SK-MEL-5 (cell line): ENCODE data around the gene PTPRG. TPM values are rescaled to one million over a fixed set of nuclear protein-coding genes. Genes with fewer than 3 reads are reported as not detected.

Experiments used
- DNase-seq: peaks from one replicate; pipeline ENCODE4 v3.0.0-alpha.2; 2016; ENCODE audit warnings: low read depth, low spot score
- in situ Hi-C: cut with HindIII; loops from 2 replicates; pipeline ENCODE4 v1.10.0; 2016; ENCODE audit warnings: low sequenced_read_pairs, high pct_unique_total_duplicates, low pct_unique_long_range_greater_than_20kb
- total RNA-seq: library from RNA; depleted of rRNA; stranded (reverse); fragments of >200 nt; shearing (Covaris generic); gene quantifications from 2 replicates; pipeline ENCODE4 v1.2.3, GENCODE V29; 2014

Gene PTPRG
- total RNA-seq, 1 experiment from 2014 or later = 35.3 TPM

DNA sequence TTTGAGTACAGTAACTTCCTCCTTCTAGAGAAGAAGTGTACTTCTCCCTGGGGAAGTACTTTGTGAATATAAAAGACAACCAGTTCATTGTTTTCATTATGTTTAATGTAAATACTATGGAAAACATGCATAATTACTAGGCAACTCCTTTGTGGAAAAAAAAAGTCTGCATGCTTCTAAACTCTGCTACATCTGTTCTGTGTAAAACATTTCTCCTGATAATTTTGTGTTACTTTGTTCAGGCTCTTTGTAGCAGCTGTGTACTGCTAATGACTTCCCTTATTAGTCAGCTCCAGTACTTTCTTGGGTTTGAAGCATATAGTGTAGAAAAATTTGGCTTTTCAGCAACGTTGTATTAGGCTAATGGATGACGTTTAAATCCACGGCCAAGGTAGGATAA lies 700.4 kb downstream of the PTPRG start:
- no peak for DNase-seq
- in situ Hi-C loops = no loop called here

DNA sequence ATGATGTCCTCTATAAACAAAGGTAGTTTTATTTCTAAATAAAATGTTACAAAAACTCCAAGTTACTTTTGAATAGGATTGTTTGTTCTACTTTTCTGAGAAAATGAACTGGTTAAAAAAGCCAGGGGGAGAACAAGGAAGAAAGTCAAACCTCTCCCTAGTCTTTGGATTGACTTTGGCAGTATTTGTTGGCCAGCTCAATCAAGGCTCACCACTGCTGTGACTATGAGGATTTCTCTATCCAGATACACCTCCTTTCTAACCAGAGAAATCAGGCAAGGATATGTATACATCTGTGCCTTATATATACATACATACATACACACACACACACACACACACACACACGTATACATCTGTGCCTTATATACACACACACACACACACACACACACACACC lies 704.2 kb downstream of the PTPRG start:
- in situ Hi-C loops = no loop called here
- no peak for DNase-seq

DNA sequence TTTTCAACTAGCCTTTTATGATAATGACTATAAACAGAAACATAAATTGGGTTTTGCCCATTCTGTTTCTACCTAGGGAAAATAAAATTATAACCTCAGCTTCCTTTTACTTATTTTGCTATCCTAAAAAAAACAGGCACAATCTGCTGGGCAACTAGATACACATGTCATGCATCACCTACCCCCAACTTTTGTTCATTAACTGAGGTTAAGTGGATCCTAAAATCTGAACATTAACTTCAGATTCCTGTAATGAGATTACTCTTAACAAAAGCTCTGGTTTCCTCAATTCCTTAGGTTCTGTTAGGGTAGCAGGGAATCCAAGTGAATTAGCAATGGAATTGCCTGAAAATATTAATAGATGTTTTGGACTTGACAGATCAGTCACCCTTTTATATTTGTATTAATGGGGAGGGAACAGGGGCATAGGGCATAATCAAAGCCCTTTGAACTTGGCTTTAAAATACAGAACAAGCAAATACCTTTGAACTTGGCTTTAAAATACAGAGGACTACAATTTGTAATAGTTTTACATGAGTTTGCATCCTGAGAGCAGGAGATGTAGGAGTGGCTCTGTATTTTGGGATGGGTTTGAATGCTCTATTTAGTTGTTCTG lies 705.4 kb downstream of the PTPRG start:
- no peak for DNase-seq
- in situ Hi-C loops = no loop called here

DNA sequence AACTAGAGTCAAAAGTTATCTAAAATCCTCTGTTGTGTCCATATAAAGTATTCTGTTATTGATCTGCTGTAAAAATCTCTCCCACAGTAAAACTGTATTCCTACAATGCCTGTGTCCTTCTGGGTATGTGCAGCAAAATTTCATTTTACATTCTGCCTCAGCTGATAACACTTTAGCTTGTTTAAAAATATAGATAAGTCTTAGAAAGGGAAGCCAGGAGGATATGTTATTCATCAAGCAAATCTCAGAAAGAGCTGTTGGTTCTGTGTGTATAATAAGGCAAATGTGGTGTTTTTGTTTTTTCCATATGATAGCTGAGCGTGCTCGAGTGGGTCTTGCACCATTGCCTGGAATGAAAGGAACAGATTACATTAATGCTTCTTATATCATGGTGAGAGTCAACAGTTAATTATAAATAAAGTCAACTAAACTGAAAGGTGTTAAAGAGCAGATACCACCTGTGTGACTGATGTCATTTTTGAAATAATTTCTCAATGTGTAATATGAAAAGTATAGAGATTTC lies 715.3 kb downstream of the PTPRG start:
- DNase-seq = no peak
- in situ Hi-C loops = no loop called here

DNA sequence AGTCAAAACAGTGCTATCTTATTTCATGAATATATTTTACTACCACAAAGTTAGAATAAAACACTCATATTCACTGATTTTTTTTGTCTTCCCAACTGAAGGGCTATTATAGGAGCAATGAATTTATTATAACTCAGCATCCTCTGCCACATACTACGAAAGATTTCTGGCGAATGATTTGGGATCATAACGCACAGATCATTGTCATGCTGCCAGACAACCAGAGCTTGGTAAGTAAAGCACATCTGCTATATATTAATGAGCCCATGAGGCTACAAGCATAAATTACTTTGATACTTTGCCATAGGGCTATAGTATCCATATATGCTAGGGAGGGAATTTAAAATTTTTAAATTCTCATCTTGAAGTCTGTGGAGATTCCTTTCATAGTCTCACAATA lies 716.1 kb downstream of the PTPRG start:
- in situ Hi-C loops = no loop called here
- no peak for DNase-seq

DNA sequence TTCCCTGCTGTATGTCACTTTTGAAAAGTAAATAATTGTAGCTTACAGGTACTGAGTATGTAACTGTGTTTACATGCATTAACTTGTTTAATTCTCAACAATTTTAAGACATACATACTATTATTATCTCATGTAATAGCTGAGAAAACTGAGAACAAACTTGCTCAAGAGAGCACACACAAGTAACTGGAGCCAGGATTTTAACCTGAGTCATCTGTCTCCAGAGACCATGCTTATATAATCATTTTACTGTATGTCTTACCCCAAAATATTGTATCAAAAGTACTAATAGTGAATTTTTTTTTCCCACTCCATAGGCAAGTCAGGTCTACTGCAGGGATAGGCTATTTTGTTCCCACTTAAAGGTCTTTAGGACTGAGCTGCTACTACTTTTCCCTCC lies 716.6 kb downstream of the PTPRG start:
- in situ Hi-C loops = no loop called here
- DNase-seq = no peak

DNA sequence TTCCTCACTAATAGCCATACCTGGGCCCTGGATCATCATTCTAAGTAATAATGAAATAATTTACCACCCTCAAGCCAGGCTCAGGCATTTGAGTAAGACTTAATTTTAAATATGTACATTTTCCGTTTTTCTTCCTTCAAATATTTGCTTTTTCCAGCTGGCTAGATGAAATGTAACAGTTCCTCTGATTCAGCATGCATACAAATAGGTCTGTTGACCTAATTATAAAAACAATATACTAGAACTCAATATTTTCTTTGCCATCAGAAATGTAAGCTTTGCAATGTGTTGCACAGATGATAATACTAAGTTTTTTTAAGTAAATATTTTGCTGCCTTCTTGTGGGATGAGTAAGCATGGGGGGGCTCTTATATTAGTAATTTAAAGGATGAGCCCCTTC lies 720.4 kb downstream of the PTPRG start:
- no peak for DNase-seq
- in situ Hi-C loops = no loop called here

DNA sequence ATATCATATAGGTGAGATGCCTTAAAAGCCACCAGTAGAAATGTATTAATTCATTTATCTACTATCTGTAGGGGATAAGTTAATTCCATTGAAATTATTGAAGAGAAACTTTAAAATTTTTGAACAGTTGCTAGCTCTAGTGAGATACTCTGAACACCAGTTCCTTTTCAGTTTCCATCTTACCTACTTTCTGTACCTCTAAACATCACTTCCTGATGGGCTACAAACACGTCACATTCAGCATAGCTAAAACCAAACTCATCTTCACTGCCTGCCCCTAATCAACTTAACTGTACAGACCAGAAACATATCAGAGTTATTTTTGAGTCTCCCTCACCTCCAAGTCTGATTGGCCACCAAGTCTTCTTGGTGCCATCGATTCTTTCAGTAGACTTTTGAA lies 723.1 kb downstream of the PTPRG start:
- in situ Hi-C loops = no loop called here
- no peak for DNase-seq

DNA sequence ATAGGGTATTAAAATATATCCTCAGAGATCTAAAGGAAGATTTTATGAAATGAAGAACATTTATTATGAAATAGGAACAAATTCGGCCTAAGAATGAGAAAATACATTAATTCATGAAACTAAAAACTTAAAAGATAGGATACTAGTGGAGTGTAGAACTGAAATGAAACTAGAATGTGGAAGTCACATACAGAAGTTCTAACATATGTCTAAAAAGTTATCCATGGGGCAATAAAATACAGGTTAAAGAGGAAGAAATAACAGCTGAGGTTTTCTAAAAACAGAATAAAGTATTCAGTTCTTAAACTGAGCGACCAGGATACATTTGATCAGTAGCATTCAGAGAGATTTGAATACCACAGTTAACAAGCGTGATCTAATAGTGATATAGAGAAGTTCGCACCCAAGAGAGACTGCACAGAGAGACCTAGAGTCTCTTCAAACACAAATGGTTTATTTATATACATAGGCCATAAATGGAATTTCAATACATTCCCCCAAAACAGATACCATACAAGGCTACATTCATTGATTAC lies 726.1 kb downstream of the PTPRG start:
- DNase-seq = no peak
- in situ Hi-C loops = no loop called here

DNA sequence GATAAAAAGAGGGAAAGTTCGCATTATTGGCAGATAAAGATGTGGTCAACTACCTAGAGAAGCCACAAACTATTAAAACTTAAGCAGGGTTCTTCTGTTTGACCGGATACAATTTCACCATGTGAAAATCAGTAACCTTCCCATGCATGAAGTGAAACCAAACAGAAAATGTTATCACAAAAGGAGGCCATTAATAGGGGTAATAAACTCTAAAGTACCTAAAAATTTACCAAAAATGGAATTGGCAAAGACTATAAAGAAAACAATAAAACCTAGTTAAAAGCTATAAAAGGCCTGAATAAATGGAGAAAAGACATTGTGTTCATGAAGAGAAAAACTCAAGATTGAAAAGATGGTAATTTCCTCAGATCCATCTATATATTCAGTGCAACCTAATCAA lies 728.6 kb downstream of the PTPRG start:
- DNase-seq = no peak
- in situ Hi-C loops = no loop called here

DNA sequence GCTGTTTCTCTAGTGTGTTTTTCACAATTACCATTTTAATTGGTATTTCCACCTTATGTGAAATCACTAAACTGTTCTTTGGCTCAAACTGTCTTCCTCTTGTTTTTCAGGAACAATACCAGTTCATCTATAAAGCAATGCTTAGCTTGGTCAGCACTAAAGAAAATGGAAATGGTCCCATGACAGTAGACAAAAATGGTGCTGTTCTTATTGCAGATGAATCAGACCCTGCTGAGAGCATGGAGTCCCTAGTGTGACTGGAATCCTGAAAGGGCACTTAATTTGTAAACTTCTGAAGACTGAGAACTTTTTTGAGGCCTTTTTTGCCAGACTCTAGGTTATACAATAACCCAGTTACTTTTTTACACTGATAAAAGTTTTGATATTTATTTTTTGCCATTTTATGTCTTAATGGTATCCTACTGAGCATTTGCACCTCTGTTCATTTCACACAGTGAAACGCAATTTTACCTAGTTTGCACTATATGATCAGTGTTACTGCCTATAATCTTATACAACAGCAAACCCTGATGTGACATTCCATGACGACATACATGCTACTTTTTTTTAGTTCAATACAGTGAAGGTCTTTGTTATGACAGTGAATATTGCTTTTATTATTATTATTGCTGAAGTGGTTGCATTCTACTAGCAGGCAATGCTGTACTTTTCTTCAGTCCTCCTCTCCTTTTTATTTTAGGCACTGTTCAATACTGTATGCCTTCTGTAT lies 731.8 kb downstream of the PTPRG start:
- in situ Hi-C loops = no loop called here
- peak; percentile 78 for DNase-seq

DNA sequence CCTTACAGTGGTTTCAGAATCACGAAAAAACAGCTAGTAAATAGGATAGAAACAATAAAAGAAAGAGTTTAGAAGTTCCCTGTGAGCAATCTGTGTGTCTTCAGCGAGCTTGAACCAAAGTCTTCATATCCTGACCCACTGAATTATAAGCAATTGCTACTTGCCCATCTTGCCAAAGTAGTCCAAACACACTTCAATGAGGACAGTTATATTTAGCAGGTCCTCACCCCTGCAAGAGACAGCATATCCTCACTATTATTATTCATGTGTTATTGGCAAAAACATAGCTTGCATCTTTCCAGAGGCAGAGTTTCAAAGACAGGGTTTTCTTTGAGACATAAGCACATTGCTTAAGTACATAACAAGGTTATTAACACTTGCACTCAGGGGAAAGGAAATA lies 734.2 kb downstream of the PTPRG start:
- in situ Hi-C loops = no loop called here
- DNase-seq = no peak

DNA sequence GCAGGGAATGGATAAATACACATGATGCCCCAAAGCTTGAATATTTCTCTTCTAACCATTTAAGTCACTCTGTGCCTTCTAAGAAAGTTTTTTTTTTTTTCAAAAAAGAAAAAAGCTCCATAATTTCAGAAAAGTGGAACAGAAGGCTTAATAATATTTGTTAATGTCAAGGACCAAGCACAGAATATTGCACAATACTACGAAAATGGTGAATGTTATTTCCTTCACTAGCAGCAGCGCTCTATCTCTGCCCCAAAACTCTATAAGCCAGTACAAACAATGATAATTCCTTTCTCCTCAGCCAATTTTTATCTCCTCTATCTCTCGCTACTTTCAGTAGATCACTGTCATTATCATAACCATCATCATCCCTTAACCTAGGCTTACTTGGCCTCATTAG lies 739.2 kb downstream of the PTPRG start:
- no peak for DNase-seq
- in situ Hi-C loops = no loop called here

DNA sequence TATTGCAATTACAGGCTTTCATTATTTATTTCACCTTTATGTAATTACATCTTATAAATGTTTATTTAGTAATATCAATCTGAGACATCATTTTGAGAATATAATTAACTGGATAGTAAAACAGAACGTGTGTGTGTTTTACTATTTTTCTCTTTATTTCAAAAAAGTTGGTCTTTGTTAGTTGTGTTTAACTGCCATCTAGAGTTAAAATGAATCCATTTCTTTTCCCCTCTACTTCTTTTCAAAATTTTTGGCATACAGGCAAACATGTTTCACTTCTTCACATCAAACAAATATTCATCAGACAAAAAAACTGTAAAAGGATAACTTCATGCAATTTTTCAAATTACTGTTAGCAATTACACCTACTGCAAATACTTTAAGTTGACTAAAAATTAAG lies 750.8 kb downstream of the PTPRG start:
- peak; percentile 14 for DNase-seq
- in situ Hi-C loops = no loop called here

DNA sequence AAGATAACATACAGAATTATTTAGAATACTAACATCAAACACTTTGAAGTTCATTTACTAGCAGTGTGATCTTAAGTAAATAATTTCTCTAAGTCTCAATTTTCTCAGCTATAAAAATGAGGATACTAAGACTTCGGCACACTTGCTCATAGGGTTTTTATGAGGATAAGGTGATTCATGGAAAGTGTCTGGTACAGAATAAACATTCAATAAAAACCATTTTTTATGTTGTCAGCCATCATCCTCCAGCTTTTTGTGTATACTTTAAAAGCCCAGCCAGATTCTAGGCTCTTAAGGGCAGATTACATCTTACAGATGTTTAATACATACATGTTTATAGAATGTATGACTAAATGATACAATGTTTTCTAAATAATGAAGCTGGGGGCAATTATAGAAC lies 755.2 kb downstream of the PTPRG start:
- in situ Hi-C loops = no loop called here

DNA sequence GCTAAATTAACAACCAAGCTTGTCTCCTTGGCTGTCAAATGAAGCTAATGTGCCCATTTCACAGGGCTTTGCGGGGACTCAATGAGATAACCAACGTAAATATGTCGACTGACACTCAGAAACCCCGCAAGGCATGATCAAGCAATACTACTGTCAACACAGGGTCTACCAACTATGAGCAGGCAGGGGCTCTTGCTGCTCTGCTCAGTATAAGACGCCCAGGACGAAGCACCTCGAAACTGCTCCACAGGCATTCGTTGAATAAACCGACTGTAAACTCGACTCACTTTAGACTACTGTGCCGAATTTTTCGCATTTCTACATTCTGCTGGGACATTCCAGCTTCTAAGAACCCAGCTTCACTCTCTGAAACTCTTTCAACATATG lies 757.0 kb downstream of the PTPRG start:
- no peak for DNase-seq
- in situ Hi-C loops = no loop called here

More for the DNA sequence above, 755.2 kb downstream of the PTPRG start:
- no peak for DNase-seq

DNA sequence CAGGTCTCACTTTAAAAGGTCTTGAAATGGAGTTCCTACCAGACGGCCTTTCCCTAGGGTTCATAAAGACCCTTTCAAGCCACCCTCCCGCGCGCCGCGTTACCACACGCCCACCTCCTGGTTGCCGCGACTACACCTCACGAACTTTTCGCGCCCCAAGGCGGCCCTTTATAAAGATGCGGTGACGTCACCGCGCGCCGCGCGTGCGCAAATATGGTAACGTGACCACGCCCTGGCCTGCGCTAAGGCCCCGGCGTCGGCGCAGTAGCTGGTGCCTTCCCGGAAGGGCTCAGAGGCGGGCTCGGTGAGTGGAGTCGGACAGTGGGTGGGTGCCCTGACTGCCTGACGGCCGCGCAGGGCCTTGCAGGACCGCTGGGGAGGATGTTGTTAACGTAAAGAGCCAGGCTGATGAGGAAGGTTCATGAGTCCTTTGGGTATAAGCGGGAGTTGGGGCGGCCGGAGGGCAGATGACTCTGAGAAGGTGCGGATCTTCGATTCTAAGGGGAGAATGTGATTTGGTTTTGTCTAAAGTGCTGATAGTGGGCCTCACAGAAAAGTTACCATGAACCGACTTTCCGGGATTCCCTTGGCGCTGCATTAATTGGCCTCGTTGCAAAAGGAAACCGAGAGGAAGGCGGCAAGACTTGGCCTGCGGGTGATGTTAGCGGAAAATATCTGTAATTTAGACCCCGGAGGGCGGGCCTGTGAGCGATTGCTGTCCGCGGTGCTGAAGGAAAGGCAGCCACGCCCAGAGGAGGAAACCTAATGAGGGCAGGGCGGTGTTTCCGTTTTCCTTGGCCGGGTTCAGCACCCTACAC lies 757.6 kb downstream of the PTPRG start:
- DNase-seq = peak; percentile 89
- in situ Hi-C loops = no loop called here

DNA sequence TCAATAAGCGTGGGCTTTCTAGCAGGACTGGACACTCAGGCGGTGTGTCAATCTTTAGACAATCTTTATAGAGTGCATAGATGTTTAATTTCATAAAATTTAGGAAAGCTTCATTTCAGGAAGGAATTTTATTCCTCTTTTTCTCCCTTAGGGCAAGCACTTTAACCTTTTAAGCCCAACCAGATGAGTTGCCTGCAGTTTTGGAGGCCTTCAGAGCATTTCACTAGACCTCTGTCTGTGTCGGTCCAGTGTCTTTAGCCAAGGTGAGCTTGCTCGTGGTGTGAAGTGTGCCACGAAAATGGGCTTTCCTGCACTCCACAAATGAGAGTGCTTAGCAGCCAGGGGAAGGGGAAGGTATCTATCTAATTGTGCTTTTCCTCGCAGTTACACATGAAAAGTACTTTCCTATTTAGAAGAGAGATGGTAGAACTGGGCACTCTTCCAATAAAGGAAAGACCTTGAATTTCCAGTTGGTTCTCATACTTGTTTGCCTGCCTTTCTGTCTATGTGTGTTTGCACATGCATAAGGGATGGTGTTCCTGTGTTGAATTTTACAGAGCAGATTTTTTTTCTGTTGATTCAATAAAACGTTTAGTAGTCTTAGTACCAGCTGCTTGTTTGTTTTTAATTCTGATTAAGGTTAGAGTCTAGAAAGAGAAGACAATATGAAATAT lies 758.3 kb downstream of the PTPRG start:
- in situ Hi-C loops = no loop called here
- DNase-seq = no peak
